Astrocyte (in vitro differentiated cells and primary cell): ENCODE data around the gene AHCY.

Source experiments
- CTCF ChIP-seq: IDR thresholded peaks from 2 replicates; pipeline ENCODE4 v1.5.1; 2011; ENCODE audit warnings: low read depth, mild to moderate bottlenecking, inconsistent platforms, low read length, moderate library complexity; ENCODE audit not compliant: insufficient read depth
- EZH2 ChIP-seq: IDR thresholded peaks from 2 replicates; pipeline ENCODE4 v1.6.1; 2012; ENCODE audit warnings: mild to moderate bottlenecking, low read length, inconsistent platforms; ENCODE audit not compliant: insufficient read depth

- TF ChIP-seq CTCF (no peak), EZH2 (no peak)
Observed at GRCh38 chr20:34316196-34316814, 13.2 kb upstream of the AHCY start.
